Stimulated activated CD4-positive, alpha-beta T cell treated with anti-CD3 and anti-CD28 coated beads, Interleukin-2, amount 100 ng/mL, for 48 hours (primary cell): ENCODE results near the gene VSTM1.
"Not testable (repeated sequence)": the region's sequence is repeated elsewhere in the genome, so short reads cannot be mapped to it uniquely, and the experiment has no call there.

Source experiments
- DNase-seq, 2 donors: peaks; one replicate each; pipeline ENCODE4 v3.0.0-alpha.2; 2020

The VSTM1 gene, protein sequence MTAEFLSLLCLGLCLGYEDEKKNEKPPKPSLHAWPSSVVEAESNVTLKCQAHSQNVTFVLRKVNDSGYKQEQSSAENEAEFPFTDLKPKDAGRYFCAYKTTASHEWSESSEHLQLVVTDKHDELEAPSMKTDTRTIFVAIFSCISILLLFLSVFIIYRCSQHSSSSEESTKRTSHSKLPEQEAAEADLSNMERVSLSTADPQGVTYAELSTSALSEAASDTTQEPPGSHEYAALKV

DNA sequence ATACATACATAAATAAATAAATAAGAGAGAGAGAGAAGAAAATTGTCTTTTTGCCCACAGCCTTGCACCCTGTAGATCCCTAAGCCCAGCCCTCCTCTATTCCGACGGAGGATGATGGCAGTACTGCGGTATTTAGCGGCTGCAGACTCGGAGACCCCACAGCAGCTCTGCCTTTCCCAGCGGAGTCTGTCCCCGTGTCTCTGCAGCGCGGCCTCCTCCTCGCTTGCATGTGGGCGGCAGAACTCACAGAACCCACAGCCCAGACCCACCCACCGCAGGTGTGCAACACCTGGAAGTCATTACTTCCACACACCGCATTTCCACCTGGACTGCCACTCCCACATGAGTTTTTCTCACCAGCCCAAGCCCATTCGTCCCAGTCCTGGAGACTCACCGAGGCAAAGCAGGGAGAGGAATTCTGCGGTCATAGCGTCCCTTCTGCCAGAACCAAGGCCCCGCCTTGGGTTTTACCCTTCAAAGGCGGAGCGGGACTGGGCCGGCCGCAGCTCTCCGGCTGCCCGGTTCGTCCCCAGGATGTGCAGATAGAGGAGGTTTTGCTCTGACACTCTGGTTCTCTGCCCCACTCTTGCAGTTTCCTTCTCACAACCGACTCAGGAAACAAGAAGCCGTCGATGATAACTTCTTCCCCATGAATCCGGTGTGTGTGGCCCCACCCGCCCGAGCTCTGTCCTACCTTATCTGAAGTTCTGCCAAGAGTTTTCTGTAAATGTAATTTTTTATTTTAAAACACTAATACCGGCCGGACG, at the start of gene VSTM1:
VSTM1 (minus strand) TSS at position 548 of the 767 bp plus-strand sequence; CDS start at position 428, 120 bp downstream.
- DNase-seq: no peak

DNA sequence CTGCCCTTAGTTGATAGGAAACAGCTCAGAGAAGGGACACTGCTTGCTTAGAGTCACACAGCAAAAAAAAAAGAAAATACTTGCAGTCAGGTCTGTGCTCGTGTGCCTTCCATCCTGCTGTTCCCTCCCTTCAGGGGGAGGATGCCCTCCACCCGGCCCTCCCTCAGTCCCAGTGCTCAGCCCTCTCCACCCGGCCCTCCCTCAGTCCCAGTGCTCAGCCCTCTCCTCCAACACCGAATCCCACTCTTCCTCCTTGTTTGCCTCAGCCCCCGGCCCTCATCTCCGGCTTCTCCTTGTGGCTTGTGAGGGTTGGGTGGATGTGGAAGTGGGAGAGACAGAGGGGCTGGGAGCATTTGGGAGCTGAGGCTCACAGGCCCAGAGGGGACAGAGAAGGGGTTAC, 46.0 kb upstream of the VSTM1 start:
- no peak for DNase-seq

DNA sequence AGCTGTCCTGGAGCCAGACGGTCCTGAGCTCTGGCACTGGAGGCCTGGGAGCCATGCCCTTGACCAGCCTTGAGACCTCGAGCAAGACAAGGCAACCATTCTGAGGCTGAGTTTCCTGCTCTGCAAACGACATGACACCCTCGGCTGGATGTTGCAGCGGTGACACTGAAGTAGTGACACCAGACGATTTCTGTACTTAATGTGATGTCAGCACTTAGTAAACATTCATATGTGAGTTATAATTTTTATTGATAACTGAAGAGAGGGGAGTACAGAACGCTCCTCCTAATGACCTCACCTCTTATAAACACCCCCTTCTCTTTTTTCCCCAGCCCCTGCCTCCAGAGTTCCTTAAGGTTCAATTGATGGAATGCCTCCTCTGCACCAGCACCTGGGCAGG, 44.8 kb upstream of the VSTM1 start:
- no peak for DNase-seq

DNA sequence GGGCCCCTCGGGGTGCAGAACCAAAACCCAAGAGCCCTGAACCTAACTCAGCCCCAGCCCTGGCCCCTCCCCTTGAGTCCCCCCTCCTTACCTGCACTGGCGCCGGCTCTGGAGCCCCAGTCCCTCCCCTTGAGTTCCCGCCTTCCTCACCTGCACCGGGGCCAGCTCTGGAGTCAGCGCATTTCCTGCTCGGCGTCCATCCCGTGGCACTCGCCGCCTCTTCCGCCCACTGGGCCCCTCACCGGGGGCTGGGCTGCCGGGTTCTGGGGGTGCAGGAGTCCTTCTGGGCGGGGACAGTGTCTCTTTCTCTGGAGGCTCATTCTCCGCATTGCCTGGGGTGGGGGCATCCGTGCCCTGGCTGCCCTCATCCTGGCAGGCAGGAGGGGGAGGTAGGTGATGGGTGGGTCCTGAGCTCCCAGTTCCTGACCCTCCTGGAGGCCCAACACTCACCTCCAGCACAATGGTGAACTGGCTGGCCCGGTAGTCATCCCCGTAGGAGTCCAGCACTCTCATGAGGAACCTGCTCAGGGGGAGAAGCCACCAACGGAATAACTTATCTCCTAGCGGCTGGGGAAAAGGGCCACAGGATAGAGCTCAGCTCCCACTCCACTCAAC, 44.3 kb upstream of the VSTM1 start:
- DNase-seq: no peak

DNA sequence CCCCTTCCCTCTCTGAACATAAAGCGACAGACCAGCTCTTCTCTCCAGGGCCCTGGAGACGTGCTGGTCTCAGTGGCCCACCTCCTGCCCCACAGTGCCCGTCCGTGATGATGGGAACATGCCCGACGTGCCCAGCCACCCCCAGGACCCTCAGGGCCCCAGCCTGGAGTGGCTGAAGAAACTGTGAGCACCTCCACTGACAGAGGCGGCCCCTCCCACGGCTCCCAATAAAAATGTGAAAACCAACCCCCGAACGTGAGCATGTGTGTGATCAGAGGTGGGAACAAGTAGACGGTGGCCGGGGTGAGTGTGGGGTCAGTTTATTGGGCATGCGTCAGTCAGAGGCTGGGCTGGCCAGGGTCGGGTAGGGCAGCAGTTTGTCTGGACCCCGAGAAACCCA, 43.0 kb upstream of the VSTM1 start:
- DNase-seq: no peak

DNA sequence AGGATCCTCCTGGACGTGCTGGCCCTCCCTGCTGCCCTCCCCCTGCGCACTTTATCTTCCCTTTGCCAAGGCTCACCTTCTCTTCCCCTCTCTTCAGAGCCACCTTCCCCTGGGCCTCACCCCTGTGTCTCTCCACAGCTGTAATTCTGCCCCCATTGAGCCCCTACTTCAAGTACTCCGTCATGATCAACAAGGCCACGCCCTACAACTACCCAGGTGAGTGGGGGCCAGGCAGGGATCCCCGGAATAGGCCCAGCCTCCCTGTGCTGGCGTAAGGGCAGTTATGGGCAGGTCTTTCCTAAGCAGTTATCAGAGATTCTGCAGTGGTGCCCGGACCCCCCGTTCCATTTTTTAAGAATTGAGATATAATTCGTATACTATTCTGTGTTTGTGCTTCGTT, 42.1 kb upstream of the VSTM1 start:
- no peak for DNase-seq

DNA sequence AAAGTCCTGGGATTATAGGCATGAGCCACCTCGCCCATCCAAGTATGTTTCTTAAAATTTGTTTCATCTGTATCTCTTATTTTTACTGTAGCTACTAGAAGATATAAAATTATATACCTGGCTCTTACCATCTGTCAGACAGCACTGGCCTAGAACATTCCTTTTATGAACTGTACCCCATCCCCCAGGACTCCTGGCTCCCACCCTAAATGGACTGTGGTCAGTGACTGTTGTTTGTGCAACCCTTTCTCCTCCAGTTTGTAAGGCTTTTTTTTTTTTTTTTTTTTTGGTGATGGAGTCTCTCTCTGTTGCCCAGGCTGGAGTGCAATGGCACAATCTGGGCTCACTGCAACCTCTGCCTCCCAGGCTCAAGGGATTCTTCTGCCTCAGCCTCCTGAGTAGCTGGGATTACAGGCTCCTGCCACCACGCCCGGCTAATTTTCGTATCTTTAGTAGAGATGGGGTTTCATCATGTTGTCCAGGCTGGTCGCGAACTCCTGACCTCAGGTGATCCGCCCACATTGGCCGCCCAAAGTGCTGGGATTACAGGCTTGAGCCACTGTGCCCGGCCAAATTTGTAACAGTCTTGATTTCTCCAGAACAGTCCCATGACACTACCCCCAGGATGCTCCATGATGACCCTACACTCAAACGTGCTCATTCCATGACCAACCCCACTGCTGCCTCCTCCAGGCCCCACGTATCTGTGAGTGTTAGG, 41.5 kb upstream of the VSTM1 start:
- no peak for DNase-seq

DNA sequence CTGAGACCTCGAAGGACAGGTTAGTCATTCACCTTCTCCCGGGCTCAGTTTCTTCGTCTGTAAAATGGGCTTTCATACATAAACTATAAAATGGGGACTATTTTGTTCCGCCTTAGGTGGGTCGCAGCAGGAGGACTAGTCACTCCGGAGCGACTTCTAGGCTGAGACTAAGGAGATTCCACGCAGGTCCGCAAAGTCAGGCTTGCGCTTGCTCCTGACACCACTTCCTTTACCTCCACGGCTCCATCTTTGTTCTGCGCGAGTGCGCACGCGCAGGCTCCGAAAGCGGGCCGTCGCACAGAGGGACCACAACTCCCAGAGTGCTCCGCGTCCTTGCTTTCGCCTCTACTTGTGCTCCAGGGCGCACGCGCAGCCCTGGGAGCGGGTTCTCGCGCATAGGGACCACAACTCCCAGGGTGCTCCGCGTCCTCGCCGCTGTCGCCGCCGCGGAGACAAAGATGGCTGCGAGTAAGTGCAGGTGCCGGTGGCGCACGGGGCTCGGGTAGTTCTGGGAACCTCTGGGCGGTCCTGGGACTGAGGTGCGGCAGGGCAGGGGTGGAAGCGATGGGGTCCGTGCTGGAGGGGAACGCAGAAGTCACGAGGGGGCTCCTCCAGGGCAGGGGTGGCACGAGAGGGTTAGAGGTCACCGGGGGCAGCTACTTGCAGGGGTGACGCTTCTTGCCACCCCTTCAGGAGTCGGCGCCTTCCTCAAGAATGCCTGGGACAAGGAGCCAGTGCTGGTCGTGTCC, 38.9 kb upstream of the VSTM1 start, which contains the start of gene NDUFA3:
NDUFA3 (plus strand) TSS at position 435 of the 749 bp plus-strand sequence; CDS start at position 459, 24 bp downstream.
- peak; percentile 94 for DNase-seq

DNA sequence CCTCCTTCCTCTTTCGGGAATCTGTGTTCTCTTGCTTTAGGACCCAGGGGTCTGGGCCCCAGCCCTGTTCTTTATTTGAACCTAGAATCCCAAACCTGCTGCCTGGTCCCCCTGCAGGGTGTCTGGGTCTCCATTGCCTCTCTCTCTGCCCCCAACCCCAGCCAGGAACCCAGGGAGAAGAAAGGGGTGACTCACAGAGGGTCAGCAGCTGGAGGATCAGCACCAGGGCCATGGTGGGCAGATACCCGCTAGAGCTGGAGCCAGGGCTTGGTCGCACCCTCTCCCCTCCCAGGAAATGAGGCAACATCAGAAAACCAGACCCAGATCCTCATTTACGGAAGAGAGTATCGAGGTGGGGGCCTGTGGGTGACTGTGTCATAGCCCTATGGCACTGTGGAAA, 36.9 kb upstream of the VSTM1 start, which contains the start of gene OSCAR:
OSCAR (minus strand) TSS at position 243 of the 400 bp plus-strand sequence; CDS start at position 232, 11 bp downstream.
- no peak for DNase-seq

DNA sequence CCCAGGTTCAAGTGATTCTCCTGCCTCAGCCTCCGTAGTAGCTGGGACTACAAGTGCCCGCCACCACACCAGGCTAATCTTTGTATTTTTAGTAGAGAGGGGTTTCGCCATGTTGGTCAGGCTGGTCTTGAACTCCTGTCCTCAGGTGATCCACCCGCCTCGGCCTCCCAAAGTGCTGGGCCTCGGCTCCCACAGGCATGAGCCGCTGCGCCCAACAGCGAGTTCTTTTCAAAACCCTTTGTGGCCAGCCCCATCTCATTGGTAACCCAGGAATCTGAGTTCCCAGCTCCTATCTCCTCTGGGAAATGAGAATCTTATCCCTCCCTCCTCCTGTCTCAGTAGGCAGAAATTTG, 36.2 kb upstream of the VSTM1 start:
- not testable (repeated sequence) for DNase-seq

DNA sequence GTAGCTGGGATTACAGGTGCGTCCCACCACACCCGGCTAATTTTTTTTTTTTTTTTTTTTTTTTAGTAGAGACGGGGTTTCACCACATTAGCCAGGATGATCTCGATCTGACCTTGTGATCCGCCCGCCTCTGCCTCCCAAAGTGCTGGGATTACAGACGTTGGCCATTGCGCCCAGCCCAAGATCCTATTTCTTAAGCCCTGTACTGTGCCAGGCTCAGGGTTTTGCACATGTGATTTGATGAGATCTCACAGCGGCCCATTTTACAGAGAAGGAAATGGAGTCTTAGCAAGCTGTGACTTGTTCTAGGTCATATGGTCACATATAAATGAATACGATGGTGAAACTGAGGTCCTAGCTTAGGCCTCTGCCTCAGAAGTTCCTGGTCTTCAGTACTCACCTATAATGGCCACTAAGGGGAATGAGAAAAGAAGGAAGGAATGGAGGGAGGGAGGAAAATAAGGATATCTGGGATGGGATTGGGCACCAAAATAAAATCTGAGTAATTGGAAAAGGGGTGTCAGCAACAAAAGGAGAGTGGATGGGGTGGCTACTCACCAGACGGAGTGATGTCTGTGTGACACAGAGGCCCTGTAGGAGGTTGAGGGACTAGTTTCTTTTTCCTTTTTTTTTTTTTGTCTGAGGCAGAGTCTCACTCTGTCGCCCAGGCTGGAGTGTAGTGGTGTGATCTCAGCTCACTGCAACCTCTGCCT, 35.6 kb upstream of the VSTM1 start:
- DNase-seq: no peak

DNA sequence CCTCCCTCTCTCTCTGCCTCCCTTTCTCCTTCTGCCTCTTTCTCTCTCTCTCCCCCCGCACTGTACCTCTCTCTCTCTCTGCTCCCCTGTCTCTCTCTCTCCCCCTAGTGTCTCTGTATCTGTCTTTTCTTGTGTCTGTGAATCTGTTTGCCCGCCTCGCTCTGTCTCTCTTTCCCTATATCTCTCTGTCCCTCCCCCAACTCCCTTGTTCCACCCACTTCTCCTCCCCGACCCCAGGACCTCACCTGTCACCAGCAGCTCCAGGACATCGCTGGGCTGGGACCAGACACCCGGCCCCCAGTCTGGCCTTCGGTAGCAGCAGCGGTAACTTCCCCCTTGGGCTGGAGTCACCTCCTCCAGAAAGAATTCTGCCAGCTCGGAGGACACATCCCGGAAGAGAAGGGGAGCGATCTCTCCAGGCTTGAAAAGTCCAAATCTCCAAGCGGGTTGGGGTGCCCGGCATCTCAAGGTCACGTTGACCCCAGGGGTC, 33.0 kb upstream of the VSTM1 start:
- no peak for DNase-seq

DNA sequence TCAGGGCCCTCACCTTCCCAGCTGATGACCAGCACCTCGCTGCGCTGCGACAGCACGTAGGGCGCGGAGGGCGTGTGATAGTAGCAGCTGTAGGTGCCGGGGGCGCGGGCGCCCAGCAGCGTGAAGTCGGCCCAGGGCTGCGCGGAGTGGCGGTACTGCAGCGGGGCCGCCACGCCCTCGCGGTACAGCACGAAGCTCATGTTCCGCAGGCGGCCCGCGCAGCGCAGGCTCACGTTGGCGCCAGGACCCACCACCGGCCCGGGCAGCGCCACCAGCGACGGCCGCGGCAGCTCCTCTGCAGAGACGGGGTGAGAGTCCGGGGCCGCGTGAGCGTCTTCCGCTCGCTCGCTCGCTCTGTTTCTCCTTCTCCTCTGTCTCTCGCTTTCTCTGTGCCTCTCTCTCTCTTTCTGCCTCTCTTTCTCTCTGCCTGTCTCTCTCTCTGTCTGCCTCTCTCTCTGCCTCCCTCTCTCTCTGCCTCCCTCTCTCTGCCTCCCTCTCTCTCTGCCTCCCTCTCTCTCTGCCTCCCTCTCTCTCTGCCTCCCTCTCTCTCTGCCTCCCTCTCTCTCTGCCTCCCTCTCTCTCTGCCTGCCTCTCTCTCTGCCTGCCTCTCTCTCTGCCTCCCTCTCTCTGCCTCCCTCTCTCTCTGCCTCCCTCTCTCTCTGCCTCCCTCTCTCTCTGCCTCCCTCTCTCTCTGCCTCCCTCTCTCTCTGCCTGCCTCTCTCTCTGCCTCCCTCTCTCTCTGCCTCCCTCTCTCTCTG, 32.3 kb upstream of the VSTM1 start:
- peak; percentile 27 to 39 for DNase-seq

DNA sequence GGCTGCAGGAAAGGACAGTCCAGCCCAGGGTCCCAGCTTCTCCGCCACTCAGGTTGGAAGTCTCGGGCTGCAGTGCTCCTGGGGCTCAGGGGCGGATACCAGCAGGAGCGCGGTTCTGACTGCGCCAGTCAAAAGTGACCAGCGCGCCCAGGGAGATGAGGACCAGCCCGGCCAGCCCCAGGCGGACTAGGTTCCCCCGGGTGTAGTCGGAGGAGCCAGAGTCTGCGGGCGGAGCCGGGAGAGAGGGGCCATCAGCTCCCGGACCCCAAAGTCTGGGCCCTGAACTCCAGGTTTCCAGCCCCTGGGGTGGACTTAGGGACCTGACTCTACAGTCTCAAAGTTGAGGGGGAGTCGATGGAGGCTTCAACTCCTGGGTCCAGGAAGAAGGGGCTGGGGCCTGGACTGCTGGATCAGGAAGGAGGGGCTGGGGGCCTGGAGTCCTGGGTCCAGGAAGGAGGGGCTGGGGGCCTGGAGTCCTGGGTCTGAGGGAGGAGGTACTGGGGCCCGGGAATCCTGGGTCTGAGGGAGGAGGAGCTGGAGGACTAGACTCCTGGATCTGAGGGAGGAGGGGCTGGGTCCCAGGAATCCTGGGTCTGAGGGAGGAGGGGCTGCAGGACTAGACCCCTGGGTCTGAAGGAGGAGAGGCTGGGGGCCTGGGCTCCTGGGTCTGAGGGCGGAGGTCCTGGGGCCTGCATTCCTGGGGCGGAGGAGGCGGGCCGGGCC, 31.6 kb upstream of the VSTM1 start:
- no peak for DNase-seq

DNA sequence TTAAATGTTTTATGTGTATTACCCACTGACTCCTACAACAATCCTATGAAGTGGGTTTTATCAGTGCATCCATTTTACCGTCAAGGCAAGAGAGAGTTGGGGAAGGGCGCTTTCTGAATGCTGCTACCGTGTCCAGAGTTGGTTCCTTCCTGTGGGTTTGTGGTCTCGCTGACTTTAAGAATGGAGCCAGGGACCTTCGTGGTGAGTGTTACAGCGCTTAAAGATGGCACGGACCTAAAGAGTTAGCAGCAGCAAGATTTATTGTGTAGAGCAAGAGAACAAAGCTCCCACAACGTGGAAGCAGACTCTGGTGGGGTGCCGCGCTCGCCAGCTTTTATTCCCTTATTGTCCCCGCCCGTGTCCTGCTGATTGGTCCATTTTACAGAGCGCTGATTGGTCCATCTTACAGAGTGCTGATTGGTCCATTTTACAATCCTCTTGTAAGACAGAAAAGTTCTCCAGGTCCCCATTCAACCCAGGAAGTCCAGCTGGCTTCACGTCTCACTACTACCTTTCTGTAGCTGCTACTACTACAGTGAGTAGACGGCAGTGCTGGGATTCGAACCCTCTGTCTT, 30.8 kb upstream of the VSTM1 start:
- no peak for DNase-seq

DNA sequence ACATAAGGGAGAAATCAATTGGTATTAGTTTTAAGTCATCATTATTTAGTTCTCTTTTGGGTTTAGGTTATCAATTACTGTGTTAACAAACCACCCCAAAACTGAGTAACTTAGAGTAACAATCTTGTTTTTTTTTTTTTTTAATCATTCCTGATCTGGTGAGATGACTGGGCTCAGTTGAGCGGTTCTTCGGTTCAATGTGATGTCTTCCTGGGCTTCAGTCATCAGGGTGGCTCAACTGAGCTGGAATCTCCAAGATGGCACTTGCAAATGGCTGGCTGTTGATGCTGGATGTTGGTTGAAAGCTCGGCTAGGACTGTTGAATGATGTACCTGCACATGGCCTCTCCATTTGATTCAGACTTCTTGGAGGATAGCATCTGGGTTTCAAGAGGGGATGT, 20.7 kb upstream of the VSTM1 start:
- no peak for DNase-seq

DNA sequence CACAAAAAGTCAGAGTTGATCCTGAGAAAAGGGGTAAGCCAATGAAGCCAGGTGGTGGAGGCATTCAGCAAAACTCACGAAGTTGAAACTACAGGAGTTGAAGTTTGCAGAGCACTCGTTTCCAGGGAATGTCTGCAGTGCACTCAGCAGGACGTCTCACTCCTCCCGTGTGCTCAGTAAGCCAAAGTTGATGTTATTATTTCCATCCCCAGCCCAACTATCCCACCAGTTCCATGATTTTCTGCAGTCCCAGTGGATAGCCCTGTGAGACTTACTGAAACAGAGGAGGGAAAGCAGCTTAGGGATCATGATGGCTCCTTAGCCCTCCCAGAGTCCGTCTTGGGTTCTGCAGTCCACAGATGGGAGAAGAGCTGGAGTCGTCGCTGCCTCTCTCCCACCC, 17.3 kb upstream of the VSTM1 start, which contains the start of gene TARM1:
TARM1 (minus strand) TSS at position 334 of the 400 bp plus-strand sequence; CDS start at position 309, 25 bp downstream.
- DNase-seq: no peak

DNA sequence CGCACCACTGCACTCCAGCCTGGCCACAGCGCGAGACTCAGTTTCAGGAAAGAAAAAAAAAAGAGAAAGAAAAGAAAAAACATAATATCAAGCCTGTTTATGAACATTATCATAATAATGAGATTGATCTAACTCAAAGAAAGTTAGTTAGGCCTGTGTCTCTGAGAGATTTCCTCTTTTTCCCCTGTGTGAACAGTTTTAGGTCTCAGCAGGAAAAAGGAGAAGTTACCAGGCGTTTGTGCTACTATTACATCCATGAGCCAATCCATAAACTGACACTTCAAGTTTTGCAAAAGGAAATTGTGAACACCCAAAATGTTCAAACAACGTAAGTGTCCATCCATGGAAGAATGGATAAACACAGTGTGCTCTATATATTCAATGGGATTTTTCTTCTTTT, 13.6 kb upstream of the VSTM1 start:
- DNase-seq: no peak

DNA sequence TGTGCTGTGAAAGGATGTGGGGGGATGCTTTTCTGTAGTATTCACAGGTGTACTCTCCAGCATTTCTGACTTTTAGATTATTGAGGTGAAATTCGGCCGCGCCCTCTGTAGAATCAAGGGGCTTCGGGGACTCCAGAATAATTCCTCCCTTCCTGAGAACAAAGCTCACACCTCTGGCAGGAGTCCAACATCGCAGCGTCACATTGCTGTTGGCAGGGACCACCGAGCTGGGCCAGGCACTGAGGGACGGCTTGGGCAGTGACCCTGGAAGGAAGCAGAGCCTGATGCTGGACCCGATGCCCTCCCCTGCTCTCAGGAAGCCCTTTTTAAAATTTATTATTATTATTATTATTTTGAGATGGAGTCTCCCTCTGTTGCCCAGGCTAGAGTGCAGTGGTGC, 11.2 kb upstream of the VSTM1 start:
- no peak for DNase-seq

DNA sequence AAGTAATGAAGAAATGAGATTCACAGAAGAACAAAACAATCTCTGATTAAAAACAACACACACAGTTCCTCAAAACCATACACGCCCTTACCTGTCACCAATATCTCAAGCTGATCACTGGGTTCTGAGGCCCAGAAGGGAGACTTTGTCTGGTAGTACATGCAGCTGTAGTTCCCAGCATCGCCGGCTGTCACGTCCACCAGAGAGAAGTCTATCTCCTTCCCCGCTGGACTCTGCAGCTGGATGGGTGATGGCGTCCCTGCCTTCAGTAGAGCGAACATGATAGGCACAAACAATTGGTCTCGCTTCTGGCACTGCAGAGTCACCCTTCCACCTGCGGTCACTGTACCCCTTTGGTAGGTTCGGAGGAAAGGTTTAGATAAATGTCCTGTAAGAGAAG, 10.1 kb upstream of the VSTM1 start:
- DNase-seq: no peak
